Right cardiac atrium (tissue), 5 donors: ENCODE data around the gene EIPR1. TPM values are rescaled to one million over a fixed set of nuclear protein-coding genes. Genes with fewer than 3 reads are reported as not detected.
"Not testable (repeated sequence)": the region's sequence is repeated elsewhere in the genome, so short reads cannot be mapped to it uniquely, and the experiment has no call there.

Source experiments
- ATAC-seq, 2 donors: fragments of 200-7000 bp; cut with Tn5 transposase; one replicate each; pipeline versions ENCODE4 v1.8.0 to v1.9.1; 2020; ENCODE audit warnings: moderate library complexity in 2 of 2, mild to moderate bottlenecking in 1 of 2
- DNase-seq, 3 donors: peaks; one replicate each; pipeline ENCODE4 v3.0.0-alpha.2; 2020
- H3K27ac ChIP-seq: one replicate; pipeline ENCODE4 v1.5.1; 2013; ENCODE audit warnings: mild to moderate bottlenecking, low read length, control low read depth, moderate library complexity
- H3K27me3 ChIP-seq: one replicate; pipeline ENCODE4 v1.6.1; 2013; ENCODE audit not compliant: control insufficient read depth, insufficient read depth
- H3K4me1 ChIP-seq: one replicate; pipeline ENCODE4 v1.6.1; 2013; ENCODE audit warnings: low read length; ENCODE audit not compliant: control insufficient read depth, insufficient read depth
- H3K4me3 ChIP-seq: one replicate; pipeline ENCODE4 v1.5.1; 2013; ENCODE audit warnings: low read length, control low read depth
- H3K9me3 ChIP-seq: one replicate; pipeline ENCODE4 v1.6.1; 2013; ENCODE audit warnings: low read length; ENCODE audit not compliant: control insufficient read depth
- WGBS: extraction: QIAGEN DNeasy Blood & Tissue Kit; methylation state at CpG from one replicate; pipeline ENCODE4 v1.1.7; 2013; 5-methylcytosine and 5-hydroxymethylcytosine counted together
- intact Hi-C, 4 donors: fragments of 100-400 bp; cut with DNase I; formaldehyde crosslinking; loops; one replicate each; pipeline versions ENCODE4 v1.11.0 to v1.14.0; 2022 to 2023
- polyA plus RNA-seq: library from polyadenylated mRNA; stranded (reverse); fragments of 200-250 nt; gene quantifications from one replicate; pipeline ENCODE4 v1.2.3, GENCODE V29; 2013
- total RNA-seq, 4 donors: library from RNA; stranded (reverse); fragmentation: NEBNext Ultra II Directional; extraction: Animal tissue kit (Norgen Biotek cat#: 25700); gene quantifications; one replicate each; pipeline ENCODE4 v1.2.1, GENCODE V29; 2021
- donor health status: healthy with polysubstance abuse.
- donor health status: DM: no; HTN: yes; CAD: no.
- donor health status: DM: no; HTN: no; CAD: no.
- donor health status: DM: no; HTN: yes; CAD: no; lungs with severe emphysema.
- donor health status: DM: yes; HTN: yes; CAD: no.

EIPR1 gene
- total and polyA plus RNA-seq, 5 donors: 8.4 to 12.2 (median 10.6) TPM

DNA sequence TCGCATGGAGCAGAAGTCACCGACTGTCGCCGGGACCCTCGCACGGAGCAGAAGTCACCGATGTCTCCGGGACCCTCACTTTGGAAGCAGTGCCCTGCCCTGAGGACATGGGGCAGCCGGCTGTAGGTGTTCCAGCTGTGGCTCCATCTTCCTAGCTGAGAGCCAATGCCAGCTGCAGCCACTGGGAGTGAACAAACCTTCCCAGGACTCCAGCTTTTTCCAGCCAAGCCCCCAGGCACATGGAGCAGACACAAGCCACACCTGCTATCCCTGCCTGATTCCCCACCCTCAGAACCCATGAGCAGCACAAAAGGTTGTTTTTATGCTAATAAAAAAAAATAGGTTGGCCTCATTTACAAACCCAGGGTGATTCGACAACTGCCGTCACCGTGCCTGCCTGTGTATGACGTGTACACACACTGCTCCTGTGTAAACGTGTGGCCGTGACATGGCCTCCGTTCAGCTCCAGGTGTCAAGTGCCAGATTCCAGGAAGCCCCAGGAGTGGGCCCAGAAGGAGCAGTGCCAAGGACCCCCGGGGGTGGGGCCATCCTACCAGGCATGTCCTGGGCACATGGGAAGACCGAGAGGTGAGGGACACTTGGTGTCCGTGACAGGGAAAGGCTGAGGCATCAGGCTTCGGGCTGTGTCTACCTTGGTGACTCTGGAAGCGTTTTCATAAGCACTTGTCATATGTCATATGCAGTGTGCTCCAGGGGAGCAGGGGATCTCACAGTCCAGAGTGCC is 91.5 kb downstream of the EIPR1 start:
- Histone ChIP-seq H3K27me3 (no peaks in the 10 kb centered on the region), H3K4me3 (no peak overlapping the region), H3K4me1 (peaks cover 4% of the 10 kb centered on the region), H3K27ac (no peak overlapping the region), H3K9me3 (no peaks in the 10 kb centered on the region)
- intact Hi-C loops: no loop called here
- 93% methylated on average over 21 of the region's 21 CpGs for WGBS
- no peak for ATAC-seq
- peak in 1 of 3 donors; percentile 43 for DNase-seq

DNA sequence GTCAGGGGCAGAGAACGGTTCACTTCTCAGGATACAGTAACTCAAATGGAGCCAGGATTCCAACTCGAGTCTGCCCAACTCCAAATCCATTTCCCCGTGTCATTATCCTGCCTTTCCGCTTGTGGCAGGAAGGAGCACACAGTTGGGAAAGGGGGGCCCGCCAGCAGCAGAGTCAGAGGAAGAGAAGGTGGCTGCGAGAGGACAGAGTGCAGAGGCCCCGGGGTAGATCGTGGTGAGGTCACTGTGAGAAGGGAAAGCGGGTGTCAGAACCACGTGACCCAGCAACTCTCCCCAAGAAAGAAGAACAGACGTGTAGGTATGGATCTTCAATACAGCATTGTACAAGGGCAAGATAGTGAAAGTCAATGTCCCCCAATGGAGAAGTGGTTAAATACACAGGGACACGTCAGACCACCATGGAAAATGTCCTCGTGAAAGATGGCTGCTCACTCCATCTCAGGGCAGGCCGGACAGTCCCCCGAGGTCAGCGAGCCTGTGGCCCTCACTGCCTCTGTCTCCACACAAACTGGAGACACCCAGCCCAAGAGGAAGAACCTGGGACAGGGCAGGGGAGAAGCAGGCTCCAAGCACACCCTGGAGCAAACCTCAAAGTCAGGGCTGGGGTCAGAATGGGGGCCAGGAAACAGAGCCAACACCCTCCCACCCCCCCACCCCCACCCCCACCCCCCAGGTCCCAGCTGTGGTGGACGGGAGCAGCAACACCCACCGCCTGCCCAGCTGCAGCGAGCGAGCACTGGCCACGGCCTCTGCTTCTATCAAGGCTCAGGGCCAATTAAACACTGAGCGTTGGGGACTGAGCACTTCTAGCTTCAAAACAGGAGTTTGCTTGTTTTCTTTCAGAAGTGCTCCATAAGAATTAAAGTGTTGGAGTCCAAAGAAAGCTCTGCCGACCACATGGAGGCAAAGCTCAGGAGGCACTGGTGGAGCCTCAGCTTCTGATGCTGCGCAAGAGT is 92.7 kb downstream of the EIPR1 start:
- no peaks in the 10 kb centered on the region for H3K9me3 ChIP-seq
- H3K27ac ChIP-seq: no peak overlapping the region
- 81% methylated on average over 24 of the region's 24 CpGs for WGBS
- DNase-seq (peak in 1 of 3 donors; percentile 20), ATAC-seq (no peak)
- intact Hi-C loops: no loop called here
- H3K27me3 ChIP-seq: no peaks in the 10 kb centered on the region
- H3K4me1 ChIP-seq: peaks cover 4% of the 10 kb centered on the region
- H3K4me3 ChIP-seq: no peak overlapping the region

DNA sequence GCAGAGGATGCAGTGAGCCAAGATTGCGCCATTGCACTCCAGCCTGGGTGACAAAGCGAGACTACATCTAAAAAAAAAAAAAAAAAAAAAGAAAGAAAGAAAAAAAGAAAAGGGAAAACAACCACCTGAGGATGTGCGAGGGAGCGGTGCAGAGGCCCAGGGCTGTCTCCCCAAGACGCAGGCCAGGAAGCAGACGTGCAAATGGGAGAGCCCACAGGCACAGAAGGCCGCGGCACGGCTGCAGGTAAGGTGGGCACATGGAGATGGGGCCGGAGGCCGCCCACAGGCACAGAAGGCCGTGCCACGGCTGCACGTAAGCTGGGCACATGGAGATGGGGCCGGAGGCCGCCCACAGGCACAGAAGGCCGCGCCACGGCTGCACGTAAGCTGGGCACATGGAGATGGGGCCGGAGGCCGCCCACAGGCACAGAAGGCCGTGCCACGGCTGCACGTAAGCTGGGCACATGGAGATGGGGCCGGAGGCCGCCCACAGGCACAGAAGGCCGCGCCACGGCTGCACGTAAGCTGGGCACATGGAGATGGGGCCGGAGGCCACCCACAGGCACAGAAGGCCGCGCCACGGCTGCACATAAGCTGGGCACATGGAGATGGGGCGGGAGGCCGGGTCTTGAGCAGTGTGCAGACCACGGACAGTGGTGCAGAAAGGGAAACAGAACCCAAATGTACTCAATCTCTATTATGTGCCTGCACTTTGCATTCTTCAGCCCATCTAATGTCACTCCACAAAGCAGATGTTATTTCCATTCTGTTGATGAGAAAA is 93.6 kb downstream of the EIPR1 start:
- H3K9me3 ChIP-seq, ATAC-seq, H3K27me3 ChIP-seq, intact Hi-C loops, H3K4me3 ChIP-seq, H3K27ac ChIP-seq, H3K4me1 ChIP-seq: not testable (repeated sequence)
- DNase-seq: peak in 1 of 3 donors; percentile 31
- WGBS: 97% methylated on average over 29 of the region's 38 CpGs

DNA sequence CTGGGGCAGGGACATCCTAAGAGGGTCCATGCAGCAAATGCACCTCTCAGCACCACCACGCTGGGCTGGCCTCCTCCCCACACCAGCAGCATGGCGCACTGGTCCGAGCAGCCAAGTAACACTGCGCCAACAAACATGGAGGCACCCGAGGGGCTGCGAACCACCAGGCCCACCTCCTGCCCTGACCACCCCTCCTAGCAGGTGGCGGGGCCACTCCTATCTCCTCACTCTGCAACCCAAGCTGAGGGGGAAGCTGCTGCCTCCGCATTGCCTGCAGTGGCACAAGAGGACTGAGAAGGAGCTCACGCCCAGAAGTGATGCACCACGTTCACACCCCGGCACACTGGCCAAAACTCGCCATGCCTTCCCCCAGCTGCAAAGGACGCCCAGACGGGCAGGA is 94.4 kb downstream of the EIPR1 start:
- Histone ChIP-seq H3K27ac (no peak overlapping the region), H3K27me3 (no peaks in the 10 kb centered on the region), H3K4me1 (peaks cover 4% of the 10 kb centered on the region), H3K9me3 (no peaks in the 10 kb centered on the region), H3K4me3 (no peak overlapping the region)
- DNase-seq (peak in 1 of 3 donors; percentile 52), ATAC-seq (peak in 1 of 2 donors; percentile 22)
- intact Hi-C loops: no loop called here
- WGBS: 90% methylated on average over 14 of the region's 14 CpGs

DNA sequence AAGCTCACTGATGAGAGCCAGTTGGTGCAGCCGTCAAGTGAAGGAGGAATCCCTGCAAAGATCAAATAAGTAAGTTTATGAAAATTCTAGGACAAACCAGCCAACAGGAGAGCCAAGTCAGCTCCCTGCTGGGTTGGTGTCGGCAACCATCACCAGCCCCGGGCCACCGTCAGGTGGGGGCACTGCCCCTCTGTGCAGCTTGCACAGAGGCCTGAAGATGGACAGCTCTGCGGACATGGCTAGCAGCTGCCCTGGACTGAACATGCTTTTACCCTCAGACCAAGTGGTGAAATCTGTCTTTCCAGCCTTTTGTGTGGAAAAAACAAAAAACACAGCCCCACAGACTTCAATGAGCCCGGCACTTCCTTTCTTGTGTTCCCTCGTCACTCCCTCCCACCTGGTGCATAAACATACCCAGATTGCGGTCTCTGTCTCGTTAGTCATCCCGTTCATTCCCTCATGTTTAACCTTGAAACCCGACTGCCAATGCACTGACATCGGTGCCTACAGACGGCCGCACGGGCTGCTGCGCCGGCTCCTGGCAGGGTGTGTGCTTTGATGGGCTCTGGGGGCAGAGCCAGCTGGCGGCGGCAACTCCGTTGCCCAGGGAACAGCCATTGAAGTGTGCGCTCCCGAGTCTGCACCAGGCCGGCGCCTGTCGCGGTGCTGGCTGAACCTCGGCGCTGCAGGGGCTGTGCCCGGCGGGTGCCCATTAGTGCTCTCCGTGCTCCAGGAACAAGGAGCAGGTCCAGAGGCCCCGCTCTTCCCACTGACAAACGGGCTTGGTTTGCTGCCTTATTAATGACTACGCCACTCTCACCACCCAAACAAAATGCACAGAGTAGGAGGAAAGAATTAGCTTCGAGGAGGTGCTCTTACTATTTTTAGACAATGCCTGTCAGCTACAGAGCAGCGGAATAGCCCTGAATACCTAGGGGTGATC is 95.3 kb downstream of the EIPR1 start:
- Histone ChIP-seq H3K27ac (peak overlapping the region; percentile 55), H3K9me3 (no peaks in the 10 kb centered on the region), H3K4me1 (peaks cover 4% of the 10 kb centered on the region), H3K4me3 (no peak overlapping the region), H3K27me3 (no peaks in the 10 kb centered on the region)
- peak; percentile 31 to 86 (median 78) for DNase-seq
- intact Hi-C loops: no loop called here
- ATAC-seq: peak; percentile 87 to 92
- WGBS: 64% methylated on average over 36 of the region's 36 CpGs

DNA sequence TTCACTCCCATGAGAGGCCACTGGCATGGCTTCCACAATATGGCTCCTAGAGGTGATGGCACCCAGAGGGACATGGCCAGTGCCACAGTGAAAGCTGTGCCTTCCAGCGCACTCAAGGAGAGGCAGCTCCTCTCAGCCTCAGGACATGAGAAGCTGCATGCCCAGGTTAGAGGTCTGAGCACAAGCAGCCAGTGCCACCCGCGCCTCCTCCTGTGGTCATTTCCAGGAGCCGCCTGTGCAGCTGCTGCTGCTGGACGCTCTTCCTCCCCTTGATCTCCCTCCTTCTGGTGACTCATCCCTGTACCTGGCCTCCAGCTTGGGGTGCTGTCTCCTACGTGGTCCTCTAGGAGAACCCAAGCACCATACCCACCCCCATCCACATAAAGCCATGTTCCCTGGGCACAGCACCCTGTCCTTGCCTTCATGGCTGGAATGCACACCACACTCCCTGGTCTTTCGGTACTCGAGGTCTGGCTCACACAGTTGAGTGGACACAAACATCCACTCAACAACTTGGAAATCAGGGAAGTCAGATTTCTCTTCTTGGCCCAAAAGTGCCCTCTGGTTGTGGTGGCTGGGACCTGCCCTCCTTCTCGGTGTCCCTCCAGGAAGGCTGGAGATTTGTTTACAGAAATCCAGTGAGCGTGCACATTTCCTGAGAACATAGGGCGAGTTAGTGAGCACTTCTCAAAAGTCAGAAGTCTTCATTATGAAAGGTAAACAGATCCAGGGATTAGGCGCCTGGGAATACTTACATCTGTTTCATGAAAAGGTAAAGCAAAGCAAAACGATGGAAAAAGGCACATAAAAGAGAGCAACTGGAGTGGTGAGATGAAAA is 96.7 kb downstream of the EIPR1 start:
- no peak overlapping the region for H3K4me3 ChIP-seq
- H3K27ac ChIP-seq: no peak overlapping the region
- H3K9me3 ChIP-seq: no peaks in the 10 kb centered on the region
- H3K27me3 ChIP-seq: no peaks in the 10 kb centered on the region
- H3K4me1 ChIP-seq: peaks cover 4% of the 10 kb centered on the region
- no peak for ATAC-seq
- intact Hi-C loops: no loop called here
- 93% methylated on average over 13 of the region's 13 CpGs for WGBS
- DNase-seq: peak in 1 of 3 donors; percentile 10

DNA sequence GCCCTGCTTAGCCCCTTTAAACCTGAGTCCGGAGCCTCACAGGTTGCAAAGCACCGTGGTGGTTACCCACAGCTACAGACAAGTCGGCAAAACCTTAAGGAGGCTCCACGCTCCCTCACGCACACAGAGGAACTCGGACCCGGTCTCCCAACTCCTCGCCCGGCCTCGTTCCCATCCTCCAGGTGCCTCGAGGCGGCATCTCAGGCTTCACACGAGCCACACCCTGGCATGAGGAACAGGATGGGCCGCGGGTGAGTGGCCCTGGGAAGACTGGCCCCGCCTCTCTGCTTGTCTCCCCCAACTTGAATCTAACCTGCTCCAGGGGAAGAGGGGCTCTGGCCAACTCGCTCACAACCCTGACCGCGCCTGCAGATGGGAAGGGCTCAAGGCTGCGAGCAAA is 97.4 kb downstream of the EIPR1 start:
- peak in 1 of 3 donors; percentile 46 for DNase-seq
- WGBS: 92% methylated on average over 20 of the region's 20 CpGs

DNA sequence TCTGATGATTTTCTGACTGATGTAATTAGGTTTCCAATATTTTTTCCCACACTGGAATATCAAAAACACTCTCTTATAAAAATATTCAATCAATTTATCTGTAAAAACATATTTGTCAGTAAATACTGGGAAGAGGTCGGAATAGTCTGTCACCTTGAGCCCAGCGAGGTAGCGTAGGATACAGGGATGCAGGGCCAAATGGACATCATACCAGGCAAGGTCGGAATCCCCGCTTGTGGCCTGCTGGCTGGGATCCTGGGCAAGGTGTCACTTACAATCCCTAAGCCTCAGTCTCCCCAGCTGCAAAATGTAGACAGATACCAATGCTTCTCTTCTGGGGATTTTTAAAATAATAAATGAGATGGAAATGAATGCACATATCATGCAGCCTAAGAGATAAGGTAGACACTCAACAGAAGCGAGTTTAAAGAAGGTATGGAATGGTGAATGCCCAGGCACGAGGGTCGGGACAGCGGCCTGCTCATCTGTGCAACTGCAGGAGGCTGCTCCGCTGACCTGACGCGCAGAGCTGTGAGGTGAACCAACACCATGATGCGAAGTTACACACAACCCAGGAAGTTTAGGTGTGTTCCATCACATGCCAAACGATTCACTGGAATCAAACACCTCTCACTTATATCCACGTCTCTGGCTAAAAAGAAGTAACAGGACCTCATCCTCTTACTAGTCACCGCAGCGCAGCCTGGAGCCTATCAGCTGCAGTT is 98.2 kb downstream of the EIPR1 start:
- H3K4me1 ChIP-seq: peaks cover 4% of the 10 kb centered on the region
- peak in 1 of 3 donors; percentile 25 for DNase-seq
- no peak overlapping the region for H3K4me3 ChIP-seq
- intact Hi-C loops: no loop called here
- no peak overlapping the region for H3K27ac ChIP-seq
- 93% methylated on average over 17 of the region's 17 CpGs for WGBS
- no peaks in the 10 kb centered on the region for H3K27me3 ChIP-seq
- ATAC-seq: no peak
- H3K9me3 ChIP-seq: no peaks in the 10 kb centered on the region

More for the DNA sequence above, 97.4 kb downstream of the EIPR1 start:
- intact Hi-C loops: no loop called here
- ATAC-seq: no peak
- Histone ChIP-seq H3K27ac (no peak overlapping the region), H3K9me3 (no peaks in the 10 kb centered on the region), H3K27me3 (no peaks in the 10 kb centered on the region), H3K4me3 (no peak overlapping the region), H3K4me1 (peaks cover 4% of the 10 kb centered on the region)
